Vagina (tissue), 2 donors: ENCODE results near the gene CENPX. TPM values are rescaled to one million over a fixed set of nuclear protein-coding genes. Genes with fewer than 3 reads are reported as not detected.

Experiments used
- DNase-seq, 2 donors: peaks; one replicate each; pipeline ENCODE4 v3.0.0-alpha.2; 2017; ENCODE audit errors: extremely low spot score in 2 of 2
- H3K27ac ChIP-seq: fragments of 200-600 bp; sonication (generic); one replicate; pipeline ENCODE4 v1.5.1; 2019
- H3K27me3 ChIP-seq: fragments of 200-600 bp; sonication (generic); one replicate; pipeline ENCODE4 v1.5.1; 2019
- H3K36me3 ChIP-seq, 2 donors: fragments of 200-600 bp; sonication (generic); one replicate each; pipeline ENCODE4 v1.5.1; 2017 to 2019
- H3K4me1 ChIP-seq: fragments of 200-600 bp; sonication (generic); one replicate; pipeline ENCODE4 v1.5.1; 2019
- H3K4me3 ChIP-seq, 2 donors: fragments of 200-600 bp; sonication (generic); 1 replicate in 1 of 2; 2 replicates in 1 of 2; pipeline ENCODE4 v1.5.1; 2016 to 2019
- H3K9me3 ChIP-seq: fragments of 200-600 bp; sonication (generic); one replicate; pipeline ENCODE4 v1.5.1; 2019
- CTCF ChIP-seq, 3 experiments: fragments of 450-650 bp in 2 of 3; fragments of 200-600 bp in 1 of 3; sonication (generic) in 1 of 3; IDR thresholded peaks; one replicate each; pipeline ENCODE4 v1.5.1; 2017 to 2019; ENCODE audit warnings: antibody characterized with exemption in 3 of 3, mild to moderate bottlenecking in 2 of 3, moderate library complexity in 2 of 3
- POLR2A ChIP-seq, 2 donors: fragments of 450-650 bp; IDR thresholded peaks; one replicate each; pipeline ENCODE4 v1.6.1; 2017; ENCODE audit warnings: antibody characterized with exemption in 2 of 2, mild to moderate bottlenecking in 2 of 2, moderate library complexity in 2 of 2
- POLR2AphosphoS5 ChIP-seq, 2 donors: sonication (generic); formaldehyde crosslinking; IDR thresholded peaks; one replicate each; pipeline ENCODE4 v1.9.0; 2017; ENCODE audit warnings: antibody characterized with exemption in 2 of 2, mild to moderate bottlenecking in 2 of 2, low read depth in 1 of 2; ENCODE audit not compliant: insufficient read depth in 1 of 2
- intact Hi-C: fragments of 100-400 bp; cut with DNase I; formaldehyde crosslinking; loops from one replicate; pipeline ENCODE4 v1.15.1; 2023
- total RNA-seq: library from RNA; depleted of rRNA; stranded (reverse); fragments of >200 nt; gene quantifications from one replicate; pipeline ENCODE4 v1.2.3, GENCODE V29; 2016

CENPX gene
- 101 TPM for total RNA-seq

- TF ChIP-seq POLR2A (IDR thresholded peaks at IDR 0.05): no peak
- peak in 1 of 2 donors; percentile 67 for TF ChIP-seq POLR2AphosphoS5 (IDR thresholded peaks at IDR 0.05; ENCODE audit: insufficient read depth in 1 of 2, low read depth in 1 of 2)
- no peak for TF ChIP-seq CTCF (IDR thresholded peaks at IDR 0.05)
- H3K4me1 ChIP-seq: peaks cover 48% of the 10 kb centered on the region
- H3K36me3 ChIP-seq: no peaks in the 10 kb centered on the region
- H3K4me3 ChIP-seq: peak within 1 kb of the TSS; percentile 82 to 84
- no peak for DNase-seq
- intact Hi-C loops: loop anchor here (2.0 to 5.0 kb wide), 2 partner anchors 45 to 66 kb away; partner anchors contain the start of gene ASPSCR1
- no peaks in the 10 kb centered on the region for H3K9me3 ChIP-seq
- no peaks in the 10 kb centered on the region for H3K27me3 ChIP-seq
- H3K27ac ChIP-seq: peak within 1 kb of the TSS; percentile 54
Observed at GRCh38 chr17:82022310-82022980, at the start of gene CENPX. CENPX (minus strand) TSS chr17:82022878; CDS start chr17:82022861, 17 bp downstream.

GRCh38 chr17:82070611-82071010 is 47.9 kb upstream of the CENPX start:
- Histone ChIP-seq H3K36me3 (no peaks in the 10 kb centered on the region), H3K4me3 (no peak overlapping the region), H3K27ac (no peak overlapping the region), H3K9me3 (no peaks in the 10 kb centered on the region), H3K27me3 (no peaks in the 10 kb centered on the region), H3K4me1 (peaks cover 12% of the 10 kb centered on the region)
- no peak for DNase-seq
- intact Hi-C loops: no loop called here
- TF ChIP-seq POLR2AphosphoS5 (IDR thresholded peaks at IDR 0.05; ENCODE audit: insufficient read depth in 1 of 2, low read depth in 1 of 2) (no peak), POLR2A (IDR thresholded peaks at IDR 0.05) (no peak), CTCF (IDR thresholded peaks at IDR 0.05) (no peak)

- intact Hi-C loops: no loop called here
- Histone ChIP-seq H3K27ac (peak within 1 kb of the TSS; percentile 94), H3K4me1 (peaks cover 30% of the 10 kb centered on the region), H3K9me3 (no peaks in the 10 kb centered on the region), H3K36me3 (peaks cover 0 to 27% of the 10 kb centered on the region in 2 donors), H3K27me3 (no peaks in the 10 kb centered on the region), H3K4me3 (peak within 1 kb of the TSS; percentile 81 to 92)
- TF ChIP-seq CTCF (IDR thresholded peaks at IDR 0.05) (no peak), POLR2AphosphoS5 (IDR thresholded peaks at IDR 0.05; ENCODE audit: insufficient read depth in 1 of 2, low read depth in 1 of 2) (peak in 1 of 2 donors; percentile 64), POLR2A (IDR thresholded peaks at IDR 0.05) (peak in 1 of 2 donors; percentile 20)
- DNase-seq: no peak
Observed at GRCh38 chr17:82065638-82066303, 43.1 kb upstream of the CENPX start, which contains the start of gene DUS1L. DUS1L (minus strand) TSS chr17:82065804; CDS start chr17:82065059, 745 bp downstream.

- Histone ChIP-seq H3K27me3 (no peaks in the 10 kb centered on the region), H3K4me3 (peak overlapping the region; percentile 81 to 92), H3K4me1 (peaks cover 30% of the 10 kb centered on the region), H3K36me3 (peaks cover 0 to 32% of the 10 kb centered on the region in 2 donors), H3K9me3 (no peaks in the 10 kb centered on the region), H3K27ac (peak overlapping the region; percentile 94)
- intact Hi-C loops: no loop called here
- no peak for DNase-seq
- TF ChIP-seq POLR2AphosphoS5 (IDR thresholded peaks at IDR 0.05; ENCODE audit: insufficient read depth in 1 of 2, low read depth in 1 of 2): no peak
- no peak for TF ChIP-seq POLR2A (IDR thresholded peaks at IDR 0.05)
- no peak for TF ChIP-seq CTCF (IDR thresholded peaks at IDR 0.05)
Observed at GRCh38 chr17:82065193-82065637, 42.5 kb upstream of the CENPX start.
